Vagina (tissue), 2 donors: ENCODE results near the gene PHTF2. TPM values are rescaled to one million over a fixed set of nuclear protein-coding genes. Genes with fewer than 3 reads are reported as not detected.

Source experiments
- DNase-seq, 2 donors: peaks; one replicate each; pipeline ENCODE4 v3.0.0-alpha.2; 2017; ENCODE audit errors: extremely low spot score in 2 of 2
- H3K27ac ChIP-seq: fragments of 200-600 bp; sonication (generic); one replicate; pipeline ENCODE4 v1.5.1; 2019
- H3K27me3 ChIP-seq: fragments of 200-600 bp; sonication (generic); one replicate; pipeline ENCODE4 v1.5.1; 2019
- H3K36me3 ChIP-seq, 2 donors: fragments of 200-600 bp; sonication (generic); one replicate each; pipeline ENCODE4 v1.5.1; 2017 to 2019
- H3K4me1 ChIP-seq: fragments of 200-600 bp; sonication (generic); one replicate; pipeline ENCODE4 v1.5.1; 2019
- H3K4me3 ChIP-seq, 2 donors: fragments of 200-600 bp; sonication (generic); 1 replicate in 1 of 2; 2 replicates in 1 of 2; pipeline ENCODE4 v1.5.1; 2016 to 2019
- H3K9me3 ChIP-seq: fragments of 200-600 bp; sonication (generic); one replicate; pipeline ENCODE4 v1.5.1; 2019
- CTCF ChIP-seq, 3 experiments: fragments of 450-650 bp in 2 of 3; fragments of 200-600 bp in 1 of 3; sonication (generic) in 1 of 3; IDR thresholded peaks; one replicate each; pipeline ENCODE4 v1.5.1; 2017 to 2019; ENCODE audit warnings: antibody characterized with exemption in 3 of 3, mild to moderate bottlenecking in 2 of 3, moderate library complexity in 2 of 3
- POLR2A ChIP-seq, 2 donors: fragments of 450-650 bp; IDR thresholded peaks; one replicate each; pipeline ENCODE4 v1.6.1; 2017; ENCODE audit warnings: antibody characterized with exemption in 2 of 2, mild to moderate bottlenecking in 2 of 2, moderate library complexity in 2 of 2
- POLR2AphosphoS5 ChIP-seq, 2 donors: sonication (generic); formaldehyde crosslinking; IDR thresholded peaks; one replicate each; pipeline ENCODE4 v1.9.0; 2017; ENCODE audit warnings: antibody characterized with exemption in 2 of 2, mild to moderate bottlenecking in 2 of 2, low read depth in 1 of 2; ENCODE audit not compliant: insufficient read depth in 1 of 2
- intact Hi-C: fragments of 100-400 bp; cut with DNase I; formaldehyde crosslinking; loops from one replicate; pipeline ENCODE4 v1.15.1; 2023
- total RNA-seq: library from RNA; depleted of rRNA; stranded (reverse); fragments of >200 nt; gene quantifications from one replicate; pipeline ENCODE4 v1.2.3, GENCODE V29; 2016

PHTF2 gene
- total RNA-seq, 1 donor from 2014 or later: 12.0 TPM

DNA sequence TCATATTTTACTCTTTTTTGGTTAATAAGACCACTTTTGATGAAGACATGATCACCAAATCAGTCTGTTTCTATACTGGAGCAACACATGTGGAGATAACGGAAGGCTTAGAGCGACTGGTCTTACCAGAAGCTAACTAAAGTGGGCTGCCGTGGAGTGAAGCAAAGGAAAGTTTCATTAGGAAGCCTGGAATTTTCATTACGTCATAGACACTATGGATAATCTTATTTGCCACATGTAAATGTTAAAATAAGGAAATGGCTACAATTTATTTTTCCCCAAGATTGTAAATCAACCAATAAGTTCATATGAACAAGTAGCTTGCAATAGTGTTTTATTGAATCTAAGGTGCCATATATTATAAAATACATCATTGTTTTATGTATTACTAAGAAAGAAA, 185.4 kb downstream of the PHTF2 start:
- TF ChIP-seq POLR2A (IDR thresholded peaks at IDR 0.05): no peak
- no peak for TF ChIP-seq CTCF (IDR thresholded peaks at IDR 0.05)
- TF ChIP-seq POLR2AphosphoS5 (IDR thresholded peaks at IDR 0.05; ENCODE audit: insufficient read depth in 1 of 2, low read depth in 1 of 2): no peak
- Histone ChIP-seq H3K27me3 (no peaks in the 10 kb centered on the region), H3K27ac (no peak overlapping the region), H3K4me1 (no peaks in the 10 kb centered on the region), H3K4me3 (no peak overlapping the region), H3K36me3 (no peaks in the 10 kb centered on the region), H3K9me3 (no peaks in the 10 kb centered on the region)
- DNase-seq: no peak
- intact Hi-C loops: no loop called here

DNA sequence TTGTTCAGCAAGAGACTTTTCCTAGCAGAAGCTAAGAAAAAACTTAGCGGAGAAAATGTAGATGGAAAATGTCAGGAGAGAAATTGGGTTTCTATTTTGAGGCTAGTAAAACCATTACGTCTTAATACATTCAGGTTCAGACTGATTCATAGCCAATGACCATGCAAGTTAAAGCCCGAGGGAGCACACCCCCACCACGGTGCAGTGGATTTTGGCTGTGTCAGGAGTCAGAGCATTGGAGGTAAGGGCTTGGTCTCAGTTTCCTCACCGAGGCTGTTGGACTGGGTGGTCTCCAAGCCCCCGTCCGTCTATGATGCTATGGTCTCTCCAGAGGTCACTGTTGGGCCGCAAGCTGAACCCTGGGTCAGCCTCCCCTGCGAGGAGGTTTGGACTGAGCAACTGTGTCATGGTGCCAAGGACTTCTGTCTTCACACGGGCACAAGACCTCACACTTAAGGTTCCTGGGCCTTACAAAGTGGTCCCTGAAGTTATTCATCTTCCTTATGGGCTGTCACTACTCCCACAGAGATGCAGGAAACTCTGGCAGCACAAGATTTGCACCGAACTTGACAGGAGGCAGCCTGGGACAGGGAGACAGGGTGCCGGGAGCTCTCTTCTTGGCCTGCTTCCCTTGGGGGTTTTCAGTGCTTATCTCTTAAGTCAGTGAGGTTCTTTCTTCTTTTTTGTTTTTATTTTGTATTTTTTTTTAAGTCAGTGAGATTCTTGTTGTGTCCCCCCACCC, 186.8 kb downstream of the PHTF2 start:
- no peaks in the 10 kb centered on the region for H3K27me3 ChIP-seq
- DNase-seq: no peak
- H3K36me3 ChIP-seq: no peaks in the 10 kb centered on the region
- TF ChIP-seq CTCF (IDR thresholded peaks at IDR 0.05) (no peak), POLR2AphosphoS5 (IDR thresholded peaks at IDR 0.05; ENCODE audit: insufficient read depth in 1 of 2, low read depth in 1 of 2) (no peak), POLR2A (IDR thresholded peaks at IDR 0.05) (no peak)
- intact Hi-C loops: no loop called here
- no peak overlapping the region for H3K27ac ChIP-seq
- no peaks in the 10 kb centered on the region for H3K4me1 ChIP-seq
- no peaks in the 10 kb centered on the region for H3K9me3 ChIP-seq
- H3K4me3 ChIP-seq: no peak overlapping the region

GRCh38 chr7:77985974-77986339, 187.4 kb downstream of the PHTF2 start:
- TF ChIP-seq CTCF (IDR thresholded peaks at IDR 0.05) (no peak), POLR2AphosphoS5 (IDR thresholded peaks at IDR 0.05; ENCODE audit: insufficient read depth in 1 of 2, low read depth in 1 of 2) (no peak), POLR2A (IDR thresholded peaks at IDR 0.05) (no peak)
- H3K27ac ChIP-seq: no peak overlapping the region

DNA sequence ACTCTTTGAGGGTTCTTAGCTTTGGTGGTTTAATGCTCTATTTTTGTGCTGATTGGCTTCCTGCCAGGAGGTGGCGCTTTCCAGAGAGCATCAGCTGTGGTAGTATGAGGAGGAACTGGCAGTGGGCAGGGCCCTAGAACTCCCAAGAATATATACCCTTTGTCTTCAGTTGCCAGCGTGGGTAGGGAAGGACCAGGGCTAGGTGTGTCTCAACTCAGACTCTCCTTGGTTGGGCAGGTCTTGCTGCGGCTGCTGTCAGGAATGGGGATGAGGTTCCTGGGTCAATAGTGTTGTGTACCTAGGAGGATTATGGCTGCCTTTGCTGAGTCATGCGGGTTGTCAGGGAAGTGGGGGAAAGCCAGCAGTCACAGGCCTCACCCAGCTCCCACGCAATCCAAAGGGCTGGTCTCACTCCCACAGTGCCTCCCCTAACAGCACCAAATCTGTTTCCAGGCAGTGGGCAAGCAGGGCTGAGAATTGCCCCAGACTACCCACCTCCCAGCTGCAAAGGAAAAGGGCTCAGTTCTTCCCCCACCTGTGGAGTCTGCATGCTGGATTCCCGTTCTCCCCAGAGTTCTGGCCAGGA, 191.5 kb downstream of the PHTF2 start:
- intact Hi-C loops: no loop called here
- Histone ChIP-seq H3K9me3 (no peaks in the 10 kb centered on the region), H3K4me3 (no peak overlapping the region), H3K36me3 (no peaks in the 10 kb centered on the region), H3K27ac (no peak overlapping the region), H3K4me1 (no peaks in the 10 kb centered on the region), H3K27me3 (no peaks in the 10 kb centered on the region)
- TF ChIP-seq POLR2A (IDR thresholded peaks at IDR 0.05) (no peak), CTCF (IDR thresholded peaks at IDR 0.05) (no peak), POLR2AphosphoS5 (IDR thresholded peaks at IDR 0.05; ENCODE audit: insufficient read depth in 1 of 2, low read depth in 1 of 2) (no peak)
- DNase-seq: no peak

More at GRCh38 chr7:77985974-77986339, 187.4 kb downstream of the PHTF2 start:
- no peaks in the 10 kb centered on the region for H3K9me3 ChIP-seq
- no peak overlapping the region for H3K4me3 ChIP-seq
- intact Hi-C loops: no loop called here
- H3K36me3 ChIP-seq: no peaks in the 10 kb centered on the region
- no peaks in the 10 kb centered on the region for H3K4me1 ChIP-seq
- no peaks in the 10 kb centered on the region for H3K27me3 ChIP-seq
- DNase-seq: no peak

- no peaks in the 10 kb centered on the region for H3K27me3 ChIP-seq
- H3K27ac ChIP-seq: no peak overlapping the region
- no peaks in the 10 kb centered on the region for H3K36me3 ChIP-seq
- TF ChIP-seq POLR2AphosphoS5 (IDR thresholded peaks at IDR 0.05; ENCODE audit: insufficient read depth in 1 of 2, low read depth in 1 of 2) (no peak), POLR2A (IDR thresholded peaks at IDR 0.05) (no peak), CTCF (IDR thresholded peaks at IDR 0.05) (no peak)
- intact Hi-C loops: no loop called here
- DNase-seq: no peak
- peak overlapping the region in 1 of 2 donors; percentile 8 for H3K4me3 ChIP-seq
- H3K4me1 ChIP-seq: no peaks in the 10 kb centered on the region
- no peaks in the 10 kb centered on the region for H3K9me3 ChIP-seq
Measured at GRCh38 chr7:77991656-77992055, 193.1 kb downstream of the PHTF2 start.
